RPMI7951 (cell line): ENCODE results near the gene SFT2D1. TPM values are rescaled to one million over a fixed set of nuclear protein-coding genes. Genes with fewer than 3 reads are reported as not detected.

Source experiments
- DNase-seq: peaks from one replicate; pipeline ENCODE4 v3.0.0-alpha.2; 2012; ENCODE audit warnings: low read depth
- total RNA-seq: library from RNA; depleted of rRNA; stranded (reverse); fragments of >200 nt; shearing (Covaris generic); gene quantifications from 2 replicates; pipeline ENCODE4 v1.2.3, GENCODE V29; 2014

Gene SFT2D1
- total RNA-seq, 1 experiment from 2014 or later = 73.1 TPM

DNA sequence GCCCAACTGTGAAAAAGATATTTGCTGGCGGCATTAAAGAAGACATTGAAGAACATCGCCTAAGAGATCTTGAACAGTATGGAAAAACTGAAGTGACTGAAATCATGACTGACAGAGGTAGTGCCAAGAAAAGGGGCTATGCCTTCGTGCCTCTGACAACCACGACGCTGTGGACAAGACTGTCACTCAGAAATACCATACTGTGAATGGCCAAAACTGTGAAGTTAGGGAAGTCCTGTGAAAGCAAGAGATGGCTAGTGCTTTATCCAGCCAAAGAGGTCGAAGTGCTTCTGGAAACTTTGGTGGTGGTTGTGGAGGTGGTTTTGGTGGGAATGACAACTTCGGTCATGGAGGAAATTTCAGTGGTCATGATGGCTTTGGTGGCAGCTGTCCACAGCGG lies 7.5 kb downstream of the SFT2D1 start:
- DNase-seq = no peak

DNA sequence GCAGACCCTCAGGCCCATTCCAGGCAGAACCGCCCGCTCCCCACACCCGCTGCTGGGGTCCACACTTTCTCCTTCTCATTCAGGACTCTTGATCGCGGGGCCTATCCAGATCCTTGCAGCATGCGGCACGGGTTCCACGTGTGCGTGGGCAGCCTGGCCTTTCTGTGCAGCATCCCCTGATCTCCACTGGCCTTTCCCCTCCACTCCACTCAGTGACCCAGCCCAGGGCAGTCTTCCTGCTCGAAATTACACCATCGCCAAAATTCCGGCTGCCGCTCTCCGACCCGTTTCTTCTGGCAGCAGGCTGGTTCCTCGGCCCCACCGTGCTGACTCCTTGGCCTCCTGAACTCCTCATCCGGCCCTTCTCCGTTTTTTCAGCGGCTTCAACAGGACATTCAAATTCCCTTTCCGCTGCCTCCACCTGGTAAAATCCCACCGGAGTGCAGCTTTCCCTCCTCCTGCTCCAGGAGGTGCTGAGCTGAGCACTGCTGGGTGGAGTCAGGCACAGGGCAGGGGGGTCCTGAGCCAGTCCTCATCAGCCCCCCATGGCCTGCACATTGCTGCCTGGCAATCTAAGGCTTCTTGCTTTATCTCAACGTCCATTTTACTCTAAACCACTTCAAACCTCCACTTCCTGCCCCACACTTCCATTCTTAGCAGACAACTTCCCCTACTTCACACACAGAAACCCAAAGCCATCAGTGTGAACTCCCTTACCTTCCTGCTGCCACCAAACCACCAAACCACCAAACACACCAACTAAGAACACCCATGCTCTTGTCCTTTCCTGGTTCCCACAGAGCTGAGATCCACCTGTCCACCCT lies 9.0 kb downstream of the SFT2D1 start:
- no peak for DNase-seq

DNA sequence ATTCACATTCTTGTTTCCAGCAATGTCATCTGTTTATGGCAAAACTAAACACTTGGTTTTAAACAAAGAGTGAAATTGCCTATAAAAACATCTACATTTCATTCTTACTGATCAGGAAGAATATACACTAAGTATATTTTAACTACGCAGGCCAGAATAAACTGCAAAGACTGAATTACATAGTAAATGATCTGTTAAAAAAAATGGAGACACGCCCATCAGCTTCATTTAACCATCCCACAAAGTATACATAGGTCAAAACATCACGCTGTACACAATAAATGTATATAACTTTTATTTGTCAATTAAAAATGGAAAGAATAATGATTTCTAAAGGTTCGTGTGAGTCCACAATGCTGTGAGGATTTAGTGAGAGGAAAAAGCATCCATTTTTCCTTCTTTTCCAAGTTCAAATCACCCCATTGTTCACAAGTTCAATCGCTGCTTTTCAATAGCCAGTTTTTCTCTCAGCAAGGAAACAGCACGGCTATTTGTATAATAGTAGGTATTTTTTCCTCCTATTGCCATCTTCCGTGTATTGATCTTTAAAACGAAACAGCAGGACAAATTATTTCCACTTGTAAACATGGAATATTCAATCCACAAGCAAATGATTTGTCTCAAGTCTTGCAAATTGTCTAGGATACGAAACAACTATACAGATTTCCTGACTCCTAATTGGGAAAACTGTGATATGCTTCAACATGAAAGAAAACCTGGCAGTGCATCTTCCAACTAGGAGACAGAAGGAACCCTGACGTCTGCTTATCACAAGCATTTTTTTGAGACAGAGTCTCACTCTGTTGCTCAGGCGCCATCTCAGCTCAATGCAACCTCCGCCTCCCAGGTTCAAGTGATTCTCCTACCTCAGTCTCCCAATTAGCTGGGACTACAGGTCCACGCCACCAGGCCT lies 10.6 kb downstream of the SFT2D1 start:
- DNase-seq = no peak

DNA sequence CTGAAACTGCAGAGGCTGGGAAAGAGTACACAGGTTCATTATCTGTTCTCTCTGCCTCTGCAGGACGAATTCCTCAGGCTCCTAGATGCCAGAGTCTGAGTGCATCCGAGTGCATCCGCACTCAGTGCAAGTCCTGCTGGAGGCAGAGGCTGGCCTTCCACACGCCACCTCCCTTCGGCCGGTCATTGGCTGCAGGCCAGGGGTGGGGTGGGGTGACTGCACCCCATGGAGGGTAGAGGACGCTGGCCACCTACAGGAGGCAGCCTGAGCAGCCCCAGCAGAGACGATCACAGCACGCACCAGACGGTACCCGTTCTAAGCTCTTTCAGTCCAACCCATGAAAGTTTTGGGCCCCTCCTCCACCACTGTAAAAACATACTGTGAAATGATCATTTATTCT lies 11.7 kb downstream of the SFT2D1 start:
- DNase-seq = no peak

DNA sequence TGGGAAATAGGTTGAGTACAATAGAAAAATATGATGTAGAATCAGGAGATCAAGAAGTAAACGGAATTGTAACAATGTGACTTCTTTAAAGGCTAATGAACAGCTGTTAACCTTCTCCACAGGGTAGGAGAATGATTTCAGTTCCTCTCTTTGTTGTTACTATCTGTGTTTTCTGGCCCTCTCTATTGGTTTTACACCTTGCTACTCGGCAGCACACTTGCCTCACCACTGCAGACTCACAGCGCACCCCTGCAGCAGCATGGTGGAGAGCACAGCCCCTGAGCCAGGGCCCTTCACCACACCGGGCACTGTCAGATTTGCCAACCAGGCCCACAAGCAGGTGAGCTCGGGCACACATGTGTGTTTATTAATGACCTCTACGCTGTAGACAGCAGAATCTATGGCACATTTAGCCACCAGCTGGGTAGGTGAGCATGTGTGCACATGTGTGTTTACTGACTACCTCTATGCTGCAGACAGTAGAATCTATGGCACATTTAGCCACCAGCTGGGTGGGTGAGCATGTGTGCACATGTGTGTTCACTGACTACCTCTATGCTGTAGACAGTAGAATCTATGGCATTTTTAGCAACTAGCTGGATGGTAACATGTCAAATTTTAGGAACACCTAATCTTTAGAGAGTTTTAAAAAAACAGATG lies 16.8 kb downstream of the SFT2D1 start:
- no peak for DNase-seq

DNA sequence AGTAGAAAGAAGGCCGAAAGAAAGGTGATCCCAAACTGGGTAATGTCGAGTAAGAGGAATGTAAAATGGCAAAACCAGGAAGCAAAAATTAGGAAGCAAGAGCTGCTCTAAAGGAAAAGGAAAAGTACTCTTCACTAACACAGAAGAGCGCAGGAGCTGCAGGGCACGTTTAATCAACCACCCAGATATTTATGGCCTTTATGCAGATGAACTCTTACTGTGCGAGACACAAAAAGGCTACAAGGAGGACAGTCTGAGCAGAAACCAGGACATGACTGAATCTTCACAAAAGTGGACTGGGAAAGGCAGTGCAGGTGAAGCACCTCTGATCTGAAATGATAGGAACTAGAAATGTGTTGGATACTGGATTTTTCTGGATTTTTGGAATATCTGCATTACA lies 18.9 kb downstream of the SFT2D1 start:
- no peak for DNase-seq

DNA sequence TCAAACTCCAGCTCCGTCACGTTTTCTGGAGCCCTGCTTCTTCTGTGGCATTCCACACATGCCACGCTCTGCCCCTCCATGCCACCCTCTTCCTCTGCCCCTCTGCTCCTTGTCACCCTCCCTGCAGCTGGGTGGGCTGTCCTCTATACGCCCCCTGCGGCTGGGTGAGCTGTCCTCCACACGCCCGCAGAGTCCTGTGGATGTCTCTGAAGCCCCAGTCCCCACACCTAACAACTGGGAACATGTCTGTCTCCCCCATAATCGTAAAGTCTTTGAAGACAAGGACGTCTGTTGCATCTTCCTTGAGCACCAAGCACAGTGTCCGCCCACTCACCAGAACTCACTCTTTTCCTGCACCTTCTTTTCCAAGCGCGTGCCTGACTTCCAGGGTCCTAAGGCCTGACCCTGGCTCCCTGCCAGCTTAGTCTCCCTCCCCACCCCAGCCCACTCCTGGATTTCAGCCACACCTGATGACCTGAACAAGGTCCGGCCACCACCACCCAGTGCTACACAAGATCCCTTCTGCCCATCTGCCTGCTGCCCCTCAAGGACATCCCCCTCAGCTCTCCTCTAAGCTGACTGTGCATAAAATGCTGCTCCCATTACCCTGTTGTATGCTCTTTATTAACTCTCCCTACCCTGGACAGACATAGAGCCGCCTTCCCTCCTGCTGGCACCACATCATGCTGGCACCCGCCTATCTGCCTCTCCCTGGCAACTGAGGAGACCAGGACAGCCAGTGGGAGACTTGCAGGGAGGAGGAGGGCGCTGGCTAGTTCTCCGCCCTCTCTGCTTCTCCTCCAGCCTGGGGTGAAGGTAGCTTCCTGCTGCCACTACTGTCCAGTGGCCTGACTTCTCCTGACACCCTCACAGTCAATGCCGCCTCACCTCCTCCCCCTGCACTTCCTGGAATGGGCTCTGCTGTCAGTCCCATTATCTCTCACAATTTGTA lies 23.4 kb downstream of the SFT2D1 start:
- no peak for DNase-seq

DNA sequence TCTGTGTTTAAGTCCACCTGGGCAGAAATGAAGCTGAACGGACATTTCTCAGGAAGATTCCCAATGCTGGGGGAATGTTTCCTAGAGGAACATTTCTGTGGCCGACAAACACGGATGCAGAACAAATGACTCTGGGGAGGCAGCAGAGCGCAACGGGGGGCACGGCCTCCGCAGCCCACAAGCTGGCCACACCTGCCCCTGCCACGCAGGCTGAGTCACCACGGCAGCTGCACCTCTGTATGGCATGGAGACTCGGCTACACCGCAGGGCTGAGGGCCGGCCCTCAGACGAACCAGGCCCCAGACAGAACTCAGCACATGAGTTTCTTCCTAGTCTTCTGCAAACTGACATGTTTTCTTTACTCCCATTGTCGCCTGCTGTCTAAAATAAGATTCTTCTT lies 24.1 kb downstream of the SFT2D1 start:
- no peak for DNase-seq

DNA sequence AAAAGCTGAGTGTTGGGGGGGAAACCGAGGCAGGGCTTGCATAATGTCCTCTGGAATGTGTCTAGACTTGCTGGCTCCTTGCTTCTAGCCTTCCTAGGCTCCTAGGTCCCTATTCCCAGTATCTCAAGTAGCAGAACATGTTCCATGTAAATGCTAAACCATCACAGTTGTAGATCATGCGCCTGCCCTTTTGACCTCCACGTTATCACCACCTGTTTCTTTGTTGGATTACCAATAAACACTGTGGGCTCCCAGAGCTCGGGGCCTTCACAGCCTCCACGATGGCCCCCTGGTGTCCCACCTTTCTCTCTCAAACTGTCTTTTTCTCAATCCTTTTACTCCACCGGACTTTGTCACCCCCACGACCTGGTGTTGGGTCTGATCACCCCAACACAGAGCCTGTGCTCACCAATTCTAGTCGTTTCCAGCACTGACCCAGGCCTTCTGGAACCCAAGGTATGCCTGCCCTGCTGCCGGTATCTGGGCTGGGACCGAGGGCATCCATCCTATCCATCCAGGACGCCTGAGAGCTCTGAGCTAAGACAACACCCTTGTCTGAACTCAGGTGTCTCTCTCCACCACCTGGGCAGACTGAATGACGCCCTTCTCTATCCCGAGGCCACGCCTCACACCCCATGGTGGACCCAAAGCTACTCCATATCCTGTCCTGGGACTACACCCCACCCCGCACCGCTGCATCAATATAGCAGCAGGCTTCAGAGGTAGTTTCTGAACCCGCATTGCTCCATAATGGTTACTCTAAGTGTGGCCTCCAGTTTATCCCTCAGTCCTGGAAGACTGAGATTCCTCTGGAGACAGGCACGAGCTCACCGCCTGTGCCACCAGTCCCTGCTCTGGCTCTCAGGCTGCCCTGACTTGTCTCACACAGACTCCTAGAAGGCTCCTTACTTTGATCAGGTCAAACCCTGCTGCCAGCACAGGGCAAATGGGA lies 24.8 kb downstream of the SFT2D1 start:
- no peak for DNase-seq

DNA sequence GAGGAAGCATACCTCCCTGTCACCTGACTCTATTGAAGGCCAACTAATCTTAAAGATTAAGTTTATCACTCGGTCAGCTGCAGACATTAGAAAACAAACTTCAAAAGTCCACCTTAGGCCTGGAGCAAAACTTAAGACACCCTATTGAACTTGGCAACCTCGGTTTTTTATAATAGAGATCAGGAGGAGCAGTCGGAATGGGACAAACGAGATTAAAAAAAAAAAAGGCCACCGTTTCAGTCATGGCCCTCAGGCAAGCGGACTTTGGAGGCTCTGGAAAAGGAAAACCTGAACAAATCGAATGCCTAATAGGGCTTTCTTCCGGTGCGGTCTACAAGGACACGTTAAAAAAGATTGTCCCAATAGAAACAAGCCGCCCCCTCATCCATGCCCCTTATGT lies 26.9 kb downstream of the SFT2D1 start:
- no peak for DNase-seq

DNA sequence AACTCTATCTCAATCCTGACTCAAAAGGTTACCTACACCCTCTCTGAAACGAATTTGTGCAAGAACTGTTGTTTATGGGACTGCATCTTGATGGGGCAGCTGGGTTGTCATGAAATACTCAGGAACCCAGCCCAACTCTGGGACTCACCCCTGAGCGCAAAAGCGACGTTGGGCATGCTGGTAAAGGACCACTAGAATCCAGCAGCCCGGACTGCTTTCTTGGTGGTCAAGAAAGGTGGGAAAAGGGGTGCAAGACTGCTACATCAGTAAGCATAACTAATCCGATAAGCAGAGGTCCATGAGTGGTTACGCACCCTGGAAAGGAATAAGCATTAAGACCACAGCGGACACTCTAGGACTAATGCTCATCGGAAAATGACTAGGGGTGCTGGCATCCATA lies 27.9 kb downstream of the SFT2D1 start:
- DNase-seq = no peak

DNA sequence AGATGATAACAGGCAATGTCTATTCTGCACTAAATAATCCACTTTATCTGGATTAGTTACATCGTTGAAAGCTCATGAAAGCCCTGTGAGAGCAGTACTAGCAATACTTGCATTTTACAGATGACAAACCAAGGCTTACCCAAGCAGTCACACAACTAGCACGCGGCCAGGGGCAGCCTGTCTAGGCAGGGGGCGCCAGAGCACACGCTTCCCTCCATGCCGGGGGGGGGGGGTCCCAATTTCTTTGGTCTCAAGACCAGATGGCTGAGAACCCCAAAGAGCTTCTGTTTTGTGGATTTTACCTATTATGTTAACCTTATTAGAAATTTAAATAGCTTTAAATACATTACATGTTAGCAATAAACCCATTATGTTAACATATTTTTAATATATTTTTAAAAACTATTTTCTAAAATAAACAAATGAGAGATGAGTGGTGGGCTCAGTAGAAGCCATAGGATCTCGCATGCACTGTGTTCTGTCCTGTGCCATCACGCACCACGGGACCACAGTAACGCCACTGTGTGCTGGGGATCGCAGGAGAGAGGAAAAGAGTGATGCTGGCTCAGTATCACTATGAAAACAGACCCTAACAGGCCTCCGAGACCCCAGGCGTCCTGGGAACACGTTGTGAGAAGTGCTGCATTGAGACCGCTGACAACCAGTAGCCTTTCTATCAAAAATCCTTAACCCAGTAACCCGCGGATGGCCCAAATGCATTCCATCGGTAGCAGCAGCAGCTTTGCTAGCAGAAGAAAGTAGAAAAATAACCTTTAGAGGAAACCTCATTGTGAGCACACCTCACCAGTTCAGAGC lies 28.9 kb downstream of the SFT2D1 start:
- DNase-seq = peak; percentile 28

DNA sequence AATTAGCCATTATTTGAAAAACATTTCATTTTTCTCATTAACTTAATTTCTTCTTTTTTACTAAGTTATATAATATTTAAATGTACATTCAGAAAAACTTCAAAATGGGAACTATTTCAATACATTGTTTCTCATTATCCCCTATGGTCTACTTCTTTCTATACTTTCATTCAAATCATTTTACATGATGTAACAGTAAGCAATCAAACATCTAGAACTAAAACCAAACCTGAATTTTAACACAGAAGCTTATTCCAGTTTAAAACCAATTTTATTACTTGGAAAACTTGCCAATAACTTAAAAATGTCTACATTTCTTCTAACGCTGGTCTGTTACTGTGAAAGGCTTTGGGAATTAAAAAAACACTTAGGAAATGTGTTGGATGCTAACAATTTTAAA lies 29.5 kb downstream of the SFT2D1 start:
- DNase-seq = no peak

DNA sequence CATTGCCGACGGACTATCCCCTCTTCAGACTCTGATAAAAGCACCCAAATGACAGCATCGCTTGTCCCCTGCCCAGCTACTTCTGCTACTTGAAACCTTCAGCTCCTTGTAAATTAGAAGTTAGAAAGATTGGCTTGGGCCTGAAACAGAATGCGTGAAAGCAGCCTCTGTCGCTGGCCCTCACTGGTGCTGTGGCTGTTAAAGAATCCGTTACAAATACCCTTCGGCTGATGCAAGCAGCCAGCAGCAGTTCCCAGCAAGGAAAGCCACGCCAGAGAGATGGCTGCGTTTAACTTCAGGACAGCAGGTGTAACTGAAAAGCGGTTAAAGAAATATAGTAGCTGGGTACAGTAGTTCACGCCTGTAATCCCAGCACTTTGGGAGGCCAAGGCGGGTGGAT lies 31.7 kb downstream of the SFT2D1 start:
- no peak for DNase-seq

DNA sequence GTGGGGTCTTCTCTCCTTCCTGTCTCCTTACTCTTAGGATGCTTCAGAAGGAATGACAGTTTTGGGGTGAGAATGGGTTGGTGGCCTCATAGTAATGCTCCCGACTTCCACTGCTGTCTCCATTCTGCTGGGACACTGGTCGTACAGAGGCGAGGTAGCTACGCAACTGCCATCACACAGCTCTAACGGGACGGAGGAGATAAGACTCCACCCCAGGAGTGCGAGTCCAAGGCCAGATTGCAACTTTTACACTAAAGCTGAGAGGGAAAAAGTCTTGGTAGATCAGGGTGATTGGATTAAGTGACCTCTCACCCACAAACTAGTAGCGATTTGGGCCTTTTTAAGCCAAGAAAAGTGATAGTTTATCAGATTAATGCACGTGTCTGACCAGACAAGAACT lies 32.4 kb downstream of the SFT2D1 start:
- no peak for DNase-seq

DNA sequence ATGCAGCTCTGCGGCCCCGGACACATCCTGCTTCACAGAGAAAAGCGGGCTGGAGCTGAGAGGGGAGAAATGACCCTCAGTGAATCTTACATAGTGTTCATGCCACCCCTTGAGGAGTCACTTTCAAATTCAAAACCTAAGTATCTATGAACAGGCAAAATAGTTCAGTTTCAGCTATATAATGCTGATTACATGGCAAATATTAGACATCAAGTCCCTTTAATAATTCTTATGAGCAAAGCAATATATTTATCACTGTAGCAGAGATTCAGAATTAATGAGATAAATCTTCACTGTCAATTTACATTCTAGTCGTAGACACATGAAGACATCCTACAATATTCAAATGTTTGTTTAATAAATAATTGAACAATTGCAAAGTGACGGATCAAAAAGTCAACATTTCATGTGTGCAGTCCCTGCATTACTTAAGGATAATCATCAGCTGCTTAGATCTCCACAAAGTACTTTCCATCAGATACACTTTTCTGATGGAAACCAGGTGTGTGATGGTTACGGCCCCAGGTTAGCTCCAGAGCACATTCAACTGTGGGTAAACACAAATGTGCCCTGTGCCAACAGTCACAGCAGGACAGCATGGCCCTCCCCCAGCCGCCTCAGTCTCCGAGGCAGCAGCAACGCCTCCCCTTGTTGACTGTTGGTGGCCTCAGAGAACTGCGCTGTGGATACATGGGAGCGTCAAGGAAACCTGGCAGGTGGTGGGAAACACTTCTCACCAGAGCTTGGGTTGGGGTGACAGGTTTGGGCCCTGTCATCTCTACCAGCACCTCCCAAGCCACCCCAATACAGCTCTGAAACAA lies 33.4 kb downstream of the SFT2D1 start:
- DNase-seq = no peak

DNA sequence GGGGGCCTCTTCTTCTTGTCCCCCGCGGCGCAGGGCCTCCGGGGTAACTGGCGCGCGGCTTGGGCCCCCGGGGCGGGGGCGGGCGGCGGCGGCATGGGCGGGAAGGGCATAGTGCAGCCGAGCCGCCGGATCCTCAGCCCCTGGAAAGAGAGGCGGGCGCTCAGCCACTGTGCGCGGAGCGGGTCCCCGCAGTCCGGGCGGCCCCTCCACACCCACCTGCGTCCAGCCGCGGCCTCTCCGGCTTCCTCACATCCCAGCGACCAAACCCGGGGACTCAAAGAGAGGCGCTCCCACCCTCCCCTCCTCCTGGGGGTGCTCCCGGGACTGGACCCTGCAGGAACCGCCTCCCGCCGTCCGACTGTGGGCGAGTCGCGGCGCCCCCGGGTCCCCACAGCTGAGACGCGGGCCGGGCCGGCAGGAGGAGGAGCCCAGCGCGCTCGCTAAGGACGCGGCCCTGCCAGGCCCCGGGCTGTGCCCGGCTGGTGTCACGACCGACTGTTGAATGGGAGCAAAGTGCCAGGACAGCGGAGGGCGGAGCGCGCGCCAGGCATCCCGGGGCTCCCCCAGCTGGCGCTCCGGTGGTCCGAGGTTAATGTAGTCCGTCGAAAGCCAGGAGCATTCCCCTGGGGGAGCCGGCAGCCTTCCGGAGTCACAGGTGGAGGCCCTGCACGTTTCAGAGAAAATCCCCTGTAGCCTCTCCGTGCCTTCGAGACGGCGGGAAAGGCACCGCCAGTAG lies 34.1 kb downstream of the SFT2D1 start, which contains the start of gene PRR18:
Gene PRR18, minus strand, starts transcription at position 360 of the 736 bp plus-strand sequence. Its CDS starts 250 bp downstream, at position 110.
- no peak for DNase-seq
